ENCODE measurements around the gene PRMT1. TPM values are rescaled to one million over a fixed set of nuclear protein-coding genes. Genes with fewer than 3 reads are reported as not detected.

The PRMT1 gene
- total and polyA plus RNA-seq, 2 of the 13 experiments (the other 11 are each of a cell fraction or from before 2014, with no cell fraction given), result 324 to 374 TPM

- TF ChIP-seq, protein P1, sequence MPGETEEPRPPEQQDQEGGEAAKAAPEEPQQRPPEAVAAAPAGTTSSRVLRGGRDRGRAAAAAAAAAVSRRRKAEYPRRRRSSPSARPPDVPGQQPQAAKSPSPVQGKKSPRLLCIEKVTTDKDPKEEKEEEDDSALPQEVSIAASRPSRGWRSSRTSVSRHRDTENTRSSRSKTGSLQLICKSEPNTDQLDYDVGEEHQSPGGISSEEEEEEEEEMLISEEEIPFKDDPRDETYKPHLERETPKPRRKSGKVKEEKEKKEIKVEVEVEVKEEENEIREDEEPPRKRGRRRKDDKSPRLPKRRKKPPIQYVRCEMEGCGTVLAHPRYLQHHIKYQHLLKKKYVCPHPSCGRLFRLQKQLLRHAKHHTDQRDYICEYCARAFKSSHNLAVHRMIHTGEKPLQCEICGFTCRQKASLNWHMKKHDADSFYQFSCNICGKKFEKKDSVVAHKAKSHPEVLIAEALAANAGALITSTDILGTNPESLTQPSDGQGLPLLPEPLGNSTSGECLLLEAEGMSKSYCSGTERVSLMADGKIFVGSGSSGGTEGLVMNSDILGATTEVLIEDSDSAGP (CRISPR knock-in tag; IDR thresholded peaks at IDR 0.05; ENCODE audit: borderline replicate concordance), result peak; percentile 56; the same call in 1 of the 2 replicates
- peak; percentile 36; the same call in 1 of the 2 replicates for TF ChIP-seq ZFAT (CRISPR knock-in tag; conservative IDR thresholded peaks at IDR 0.05)
- TF ChIP-seq ZNF10 (CRISPR knock-in tag; IDR thresholded peaks at IDR 0.05; ENCODE audit: borderline replicate concordance, low read depth), result no peak
- TF ChIP-seq EHMT2 (IDR thresholded peaks at IDR 0.05; ENCODE audit: borderline replicate concordance, low read depth, low read length), result no peak
- TF ChIP-seq, protein P2, sequence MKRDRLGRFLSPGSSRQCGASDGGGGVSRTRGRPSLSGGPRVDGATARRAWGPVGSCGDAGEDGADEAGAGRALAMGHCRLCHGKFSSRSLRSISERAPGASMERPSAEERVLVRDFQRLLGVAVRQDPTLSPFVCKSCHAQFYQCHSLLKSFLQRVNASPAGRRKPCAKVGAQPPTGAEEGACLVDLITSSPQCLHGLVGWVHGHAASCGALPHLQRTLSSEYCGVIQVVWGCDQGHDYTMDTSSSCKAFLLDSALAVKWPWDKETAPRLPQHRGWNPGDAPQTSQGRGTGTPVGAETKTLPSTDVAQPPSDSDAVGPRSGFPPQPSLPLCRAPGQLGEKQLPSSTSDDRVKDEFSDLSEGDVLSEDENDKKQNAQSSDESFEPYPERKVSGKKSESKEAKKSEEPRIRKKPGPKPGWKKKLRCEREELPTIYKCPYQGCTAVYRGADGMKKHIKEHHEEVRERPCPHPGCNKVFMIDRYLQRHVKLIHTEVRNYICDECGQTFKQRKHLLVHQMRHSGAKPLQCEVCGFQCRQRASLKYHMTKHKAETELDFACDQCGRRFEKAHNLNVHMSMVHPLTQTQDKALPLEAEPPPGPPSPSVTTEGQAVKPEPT (CRISPR knock-in tag; IDR thresholded peaks at IDR 0.05; ENCODE audit: low read depth), result no peak
- no peak for TF ChIP-seq ZMYM3 (CRISPR knock-in tag; IDR thresholded peaks at IDR 0.05)
- TF ChIP-seq TEAD3 (CRISPR knock-in tag; optimal IDR thresholded peaks at IDR 0.05; ENCODE audit: borderline replicate concordance), result peak; percentile 31
- no peak for TF ChIP-seq ZNF274 (CRISPR knock-in tag; IDR thresholded peaks at IDR 0.05)
- no peak for TF ChIP-seq ZNF556 (CRISPR knock-in tag; IDR thresholded peaks at IDR 0.05; ENCODE audit: borderline replicate concordance)
- no peak for TF ChIP-seq MED13 (CRISPR knock-in tag; IDR thresholded peaks at IDR 0.05)
- TF ChIP-seq, protein P3, sequence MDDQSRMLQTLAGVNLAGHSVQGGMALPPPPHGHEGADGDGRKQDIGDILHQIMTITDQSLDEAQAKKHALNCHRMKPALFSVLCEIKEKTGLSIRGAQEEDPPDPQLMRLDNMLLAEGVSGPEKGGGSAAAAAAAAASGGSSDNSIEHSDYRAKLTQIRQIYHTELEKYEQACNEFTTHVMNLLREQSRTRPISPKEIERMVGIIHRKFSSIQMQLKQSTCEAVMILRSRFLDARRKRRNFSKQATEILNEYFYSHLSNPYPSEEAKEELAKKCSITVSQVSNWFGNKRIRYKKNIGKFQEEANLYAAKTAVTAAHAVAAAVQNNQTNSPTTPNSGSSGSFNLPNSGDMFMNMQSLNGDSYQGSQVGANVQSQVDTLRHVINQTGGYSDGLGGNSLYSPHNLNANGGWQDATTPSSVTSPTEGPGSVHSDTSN (CRISPR knock-in tag; IDR thresholded peaks at IDR 0.05; ENCODE audit: borderline replicate concordance), result no peak
- no peak for TF ChIP-seq TARDBP (CRISPR knock-in tag; IDR thresholded peaks at IDR 0.05)
- no peak for TF ChIP-seq RARG (CRISPR knock-in tag; IDR thresholded peaks at IDR 0.05; ENCODE audit: low read depth)
- TF ChIP-seq ZNF883 (CRISPR knock-in tag; IDR thresholded peaks at IDR 0.05; ENCODE audit: not compliant biosample characterization), result no peak
- TF ChIP-seq ZNF367 (CRISPR knock-in tag; IDR thresholded peaks at IDR 0.05; ENCODE audit: borderline replicate concordance), result no peak; the same call in 1 of the 2 replicates
- TF ChIP-seq ZNF562 (CRISPR knock-in tag; IDR thresholded peaks at IDR 0.05; ENCODE audit: borderline replicate concordance), result no peak
- TF ChIP-seq, protein P4, sequence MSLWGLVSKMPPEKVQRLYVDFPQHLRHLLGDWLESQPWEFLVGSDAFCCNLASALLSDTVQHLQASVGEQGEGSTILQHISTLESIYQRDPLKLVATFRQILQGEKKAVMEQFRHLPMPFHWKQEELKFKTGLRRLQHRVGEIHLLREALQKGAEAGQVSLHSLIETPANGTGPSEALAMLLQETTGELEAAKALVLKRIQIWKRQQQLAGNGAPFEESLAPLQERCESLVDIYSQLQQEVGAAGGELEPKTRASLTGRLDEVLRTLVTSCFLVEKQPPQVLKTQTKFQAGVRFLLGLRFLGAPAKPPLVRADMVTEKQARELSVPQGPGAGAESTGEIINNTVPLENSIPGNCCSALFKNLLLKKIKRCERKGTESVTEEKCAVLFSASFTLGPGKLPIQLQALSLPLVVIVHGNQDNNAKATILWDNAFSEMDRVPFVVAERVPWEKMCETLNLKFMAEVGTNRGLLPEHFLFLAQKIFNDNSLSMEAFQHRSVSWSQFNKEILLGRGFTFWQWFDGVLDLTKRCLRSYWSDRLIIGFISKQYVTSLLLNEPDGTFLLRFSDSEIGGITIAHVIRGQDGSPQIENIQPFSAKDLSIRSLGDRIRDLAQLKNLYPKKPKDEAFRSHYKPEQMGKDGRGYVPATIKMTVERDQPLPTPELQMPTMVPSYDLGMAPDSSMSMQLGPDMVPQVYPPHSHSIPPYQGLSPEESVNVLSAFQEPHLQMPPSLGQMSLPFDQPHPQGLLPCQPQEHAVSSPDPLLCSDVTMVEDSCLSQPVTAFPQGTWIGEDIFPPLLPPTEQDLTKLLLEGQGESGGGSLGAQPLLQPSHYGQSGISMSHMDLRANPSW (CRISPR knock-in tag; IDR thresholded peaks at IDR 0.05; ENCODE audit: borderline replicate concordance), result 0 out of 2 replicates have a peak, but pooled peaks have one; percentile 23
- TF ChIP-seq ZNF841 (CRISPR knock-in tag; IDR thresholded peaks at IDR 0.05; ENCODE audit: borderline replicate concordance), result no peak
These were observed 11.5 kb upstream of the PRMT1 start, which contains the start of the genes BCL2L12 and IRF3 (continued) for GRCh38 chr19:49665351-49666119.

All from HepG2 (cell line).